ENCODE measurements around the gene MUL1.

Gene MUL1

DNA sequence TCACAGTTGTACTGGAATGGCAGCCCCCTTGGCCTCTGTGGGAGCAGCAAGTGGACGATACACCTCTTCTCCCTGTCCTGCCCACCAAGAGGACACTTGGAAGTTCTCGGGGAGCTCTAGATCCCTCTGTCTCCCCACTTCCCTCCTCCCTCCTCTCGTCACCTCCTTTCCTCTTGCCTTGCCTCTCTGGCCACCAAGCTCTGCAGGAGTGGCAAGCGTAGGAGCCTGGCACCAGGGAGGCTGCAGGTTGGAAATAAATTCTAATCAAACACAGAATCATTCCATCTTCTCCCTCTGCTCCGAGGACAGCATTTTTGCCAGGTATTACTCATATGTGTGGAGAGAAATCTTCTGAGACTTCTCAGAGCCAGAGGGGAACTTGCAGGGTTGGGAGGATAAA, 42.8 kb downstream of the MUL1 start:
- DNase-seq: no peak

DNA sequence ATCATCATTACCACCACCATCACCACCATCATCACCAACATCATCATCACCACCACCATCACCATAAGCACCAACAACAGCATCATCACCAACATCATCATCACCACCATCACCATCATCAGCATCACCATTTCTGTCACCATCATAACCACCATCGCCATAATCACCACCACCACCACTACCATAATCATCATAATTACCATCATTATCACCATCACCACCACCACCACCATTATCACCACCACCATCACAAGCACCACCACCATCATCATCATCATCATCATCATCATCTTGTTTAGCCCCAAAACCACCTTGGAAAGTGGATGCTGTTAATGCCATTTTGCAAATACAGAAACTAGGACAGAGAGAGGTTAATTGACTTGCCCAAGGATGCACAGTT, 44.4 kb downstream of the MUL1 start:
- no peak for DNase-seq

DNA sequence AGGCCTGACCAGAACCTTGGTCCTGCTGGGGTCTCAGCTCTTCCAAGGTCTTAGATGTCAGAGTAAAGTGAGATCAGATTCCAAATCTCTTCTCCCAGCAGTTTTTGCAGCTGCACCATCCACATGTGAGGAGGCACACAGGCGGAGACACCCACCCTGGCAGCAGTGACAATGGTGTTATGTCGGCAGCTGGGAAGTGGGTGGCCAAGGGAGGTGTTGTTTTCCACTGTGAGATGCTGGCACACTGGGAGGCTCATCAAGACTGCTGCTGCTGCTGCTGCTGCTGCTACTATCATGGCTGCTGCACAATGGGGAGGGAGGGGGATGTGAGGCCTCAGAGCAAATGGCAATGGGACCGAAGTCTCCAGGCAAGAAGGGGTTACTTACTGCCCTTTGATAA, 45.6 kb downstream of the MUL1 start:
- no peak for DNase-seq

DNA sequence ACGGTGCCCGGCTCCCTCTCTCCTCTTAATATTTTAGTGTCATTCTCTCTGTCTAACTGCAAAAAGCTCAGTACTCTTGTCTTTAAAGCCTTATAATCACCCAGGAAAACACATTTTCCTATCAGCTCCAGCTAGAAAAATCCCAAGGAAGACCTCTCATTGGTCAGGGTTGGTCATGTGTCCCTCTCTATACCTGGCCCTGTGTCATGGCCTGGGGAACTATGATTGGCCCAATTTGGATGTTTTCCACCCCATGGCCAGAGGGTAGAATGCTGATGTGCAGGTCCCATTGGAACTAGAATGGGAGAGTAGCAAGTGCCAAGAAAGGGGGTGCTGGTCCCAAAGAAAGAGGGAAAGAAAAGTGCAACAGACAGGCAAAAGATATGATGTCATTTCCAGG, 49.2 kb downstream of the MUL1 start:
- DNase-seq: no peak

DNA sequence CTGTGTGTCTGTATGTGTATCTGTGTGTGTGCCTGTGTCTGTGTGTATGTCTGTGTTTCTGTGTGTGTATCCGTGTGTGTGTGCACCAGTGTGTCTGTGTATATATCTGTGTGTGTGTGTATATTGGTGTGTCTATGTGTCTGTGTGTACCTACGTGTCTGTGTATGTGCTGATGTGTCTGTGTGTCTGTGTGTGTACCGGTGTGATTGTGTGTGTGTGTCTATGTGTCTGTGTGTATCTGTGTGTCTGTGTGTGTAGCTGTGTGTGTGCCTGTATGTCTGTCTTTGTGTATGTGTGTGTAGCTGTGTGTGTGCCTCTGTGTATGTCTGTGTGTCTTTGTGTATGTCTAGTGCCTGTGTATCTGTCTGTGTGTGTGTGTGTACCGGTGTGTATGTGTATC, 53.9 kb downstream of the MUL1 start:
- no peak for DNase-seq

DNA sequence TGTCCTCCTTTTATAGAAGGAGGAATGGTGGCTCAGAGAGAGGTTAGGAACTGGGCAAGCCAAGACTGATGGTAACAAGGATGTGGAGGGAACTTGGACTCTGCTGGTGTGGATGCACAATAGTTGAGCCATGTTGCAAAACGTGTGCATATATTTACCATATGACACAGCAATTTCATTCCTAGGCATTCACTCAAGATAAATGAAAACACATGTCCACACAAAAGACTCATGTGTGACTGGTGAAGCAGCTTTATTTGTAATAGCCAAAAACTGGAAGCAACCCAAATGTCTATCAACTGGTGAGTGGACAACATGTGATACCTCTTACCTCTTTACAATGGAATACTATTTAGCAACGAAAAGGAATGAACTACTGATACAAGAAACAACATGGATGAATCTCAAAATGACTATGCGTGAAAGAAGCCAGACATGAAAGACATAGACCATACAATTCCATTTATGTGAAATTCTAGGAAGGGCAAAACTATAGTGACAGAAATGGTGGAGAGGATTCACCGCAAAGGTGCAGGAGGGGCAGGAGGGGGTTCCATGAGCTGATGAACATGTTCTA, 58.1 kb downstream of the MUL1 start:
- no peak for DNase-seq
